Measurements from ENCODE around the gene NTM. TPM values are rescaled to one million over a fixed set of nuclear protein-coding genes. Genes with fewer than 3 reads are reported as not detected.

Gene NTM
- total and polyA plus RNA-seq, 2 donors (not counting 1 experiment from before 2014, with no cell fraction given), result 12.3 to 28.6 TPM

GRCh38 chr11:132206993-132207392 is 836.6 kb downstream of the NTM start:
- Histone ChIP-seq H3K4me2 (ENCODE audit: extremely low read depth, insufficient read depth, low read length) (no peak overlapping the region), H3K27me3 (ENCODE audit: control insufficient read depth, insufficient read depth, low read length) (no peaks in the 10 kb centered on the region), H3K79me2 (ENCODE audit: control insufficient read depth, insufficient read depth, low read length) (no peaks in the 10 kb centered on the region), H3K36me3 (ENCODE audit: control insufficient read depth, insufficient read depth, low read length) (no peaks in the 10 kb centered on the region), H4K20me1 (ENCODE audit: control insufficient read depth, extremely low read depth, insufficient read depth, low read length) (no peaks in the 10 kb centered on the region), H3K9ac (ENCODE audit: insufficient read depth, low read length) (no peak overlapping the region), H2AFZ (ENCODE audit: low read length) (no peak overlapping the region), H3K9me3 (ENCODE audit: control insufficient read depth, insufficient read depth, low read depth, low read length) (no peaks in the 10 kb centered on the region), H3K4me3 (replicated peaks in 1 of 4; ENCODE audit: control extremely low read depth in 1 of 4, insufficient read depth in 1 of 4, low read depth in 3 of 4, low read length in 4 of 4) (no peak overlapping the region), H3K27ac (ENCODE audit: insufficient read depth, low read length) (no peak overlapping the region), H3K4me1 (ENCODE audit: control insufficient read depth, extremely low read depth, insufficient read depth, low read length) (no peaks in the 10 kb centered on the region)
- no peak for TF ChIP-seq CTCF (conservative IDR thresholded peaks at IDR 0.05 in 1 of 2, IDR thresholded peaks at IDR 0.05 in 1 of 2; ENCODE audit: low read depth in 1 of 2, low read length in 2 of 2)
- TF ChIP-seq EZH2 (IDR thresholded peaks at IDR 0.05; ENCODE audit: low read length, missing control alignments), result no peak
- no peak for DNase-seq (ENCODE audit: low read depth in 2 of 2)

- no peak for DNase-seq (ENCODE audit: low read depth in 2 of 2)
- no peaks in the 10 kb centered on the region for H3K36me3 ChIP-seq (ENCODE audit: control insufficient read depth, insufficient read depth, low read length)
- no peaks in the 10 kb centered on the region for H3K27me3 ChIP-seq (ENCODE audit: control insufficient read depth, insufficient read depth, low read length)
- H3K4me2 ChIP-seq (ENCODE audit: extremely low read depth, insufficient read depth, low read length), result no peak overlapping the region
- no peaks in the 10 kb centered on the region for H3K4me1 ChIP-seq (ENCODE audit: control insufficient read depth, extremely low read depth, insufficient read depth, low read length)
- H3K4me3 ChIP-seq (replicated peaks in 1 of 4; ENCODE audit: control extremely low read depth in 1 of 4, insufficient read depth in 1 of 4, low read depth in 3 of 4, low read length in 4 of 4), result no peak overlapping the region
- no peak overlapping the region for H2AFZ ChIP-seq (ENCODE audit: low read length)
- no peaks in the 10 kb centered on the region for H3K9me3 ChIP-seq (ENCODE audit: control insufficient read depth, insufficient read depth, low read depth, low read length)
- no peak overlapping the region for H3K27ac ChIP-seq (ENCODE audit: insufficient read depth, low read length)
- TF ChIP-seq EZH2 (IDR thresholded peaks at IDR 0.05; ENCODE audit: low read length, missing control alignments) (no peak), CTCF (conservative IDR thresholded peaks at IDR 0.05 in 1 of 2, IDR thresholded peaks at IDR 0.05 in 1 of 2; ENCODE audit: low read depth in 1 of 2, low read length in 2 of 2) (no peak)
- no peaks in the 10 kb centered on the region for H3K79me2 ChIP-seq (ENCODE audit: control insufficient read depth, insufficient read depth, low read length)
- H3K9ac ChIP-seq (ENCODE audit: insufficient read depth, low read length), result no peak overlapping the region
- no peaks in the 10 kb centered on the region for H4K20me1 ChIP-seq (ENCODE audit: control insufficient read depth, extremely low read depth, insufficient read depth, low read length)
These were observed 838.2 kb downstream of the NTM start for GRCh38 chr11:132208477-132209055.

GRCh38 chr11:132211479-132211878 is 841.1 kb downstream of the NTM start:
- no peak for DNase-seq (ENCODE audit: low read depth in 2 of 2)
- Histone ChIP-seq H3K4me2 (ENCODE audit: extremely low read depth, insufficient read depth, low read length) (no peak overlapping the region), H3K27ac (ENCODE audit: insufficient read depth, low read length) (no peak overlapping the region), H4K20me1 (ENCODE audit: control insufficient read depth, extremely low read depth, insufficient read depth, low read length) (no peaks in the 10 kb centered on the region), H2AFZ (ENCODE audit: low read length) (no peak overlapping the region), H3K4me3 (replicated peaks in 1 of 4; ENCODE audit: control extremely low read depth in 1 of 4, insufficient read depth in 1 of 4, low read depth in 3 of 4, low read length in 4 of 4) (no peak overlapping the region), H3K36me3 (ENCODE audit: control insufficient read depth, insufficient read depth, low read length) (no peaks in the 10 kb centered on the region), H3K27me3 (ENCODE audit: control insufficient read depth, insufficient read depth, low read length) (no peaks in the 10 kb centered on the region), H3K79me2 (ENCODE audit: control insufficient read depth, insufficient read depth, low read length) (no peaks in the 10 kb centered on the region), H3K9ac (ENCODE audit: insufficient read depth, low read length) (no peak overlapping the region), H3K9me3 (ENCODE audit: control insufficient read depth, insufficient read depth, low read depth, low read length) (no peaks in the 10 kb centered on the region), H3K4me1 (ENCODE audit: control insufficient read depth, extremely low read depth, insufficient read depth, low read length) (no peaks in the 10 kb centered on the region)
- no peak for TF ChIP-seq CTCF (conservative IDR thresholded peaks at IDR 0.05 in 1 of 2, IDR thresholded peaks at IDR 0.05 in 1 of 2; ENCODE audit: low read depth in 1 of 2, low read length in 2 of 2)
- no peak for TF ChIP-seq EZH2 (IDR thresholded peaks at IDR 0.05; ENCODE audit: low read length, missing control alignments)
